Measurements from ENCODE around the gene HUNK.

Gene HUNK

GRCh38 chr21:31967334-31967733 is 94.5 kb downstream of the HUNK start:
- no peak for DNase-seq

- no peak for DNase-seq
Measured at GRCh38 chr21:31972622-31973021, 99.8 kb downstream of the HUNK start.

GRCh38 chr21:31973402-31973944 is 100.7 kb downstream of the HUNK start:
- DNase-seq, result no peak

- DNase-seq, result peak; percentile 14
Measured at GRCh38 chr21:31974454-31974985, 101.7 kb downstream of the HUNK start.

GRCh38 chr21:31975491-31975890 is 102.7 kb downstream of the HUNK start:
- no peak for DNase-seq

GRCh38 chr21:31977816-31978215 is 105.0 kb downstream of the HUNK start:
- no peak for DNase-seq

- no peak for DNase-seq
Measured at GRCh38 chr21:31983120-31983519, 110.3 kb downstream of the HUNK start.

- DNase-seq, result no peak
Measured at GRCh38 chr21:31983554-31983953, 110.7 kb downstream of the HUNK start.

GRCh38 chr21:31985398-31985797 is 112.6 kb downstream of the HUNK start:
- DNase-seq, result no peak

- no peak for DNase-seq
Measured at GRCh38 chr21:31986035-31986856, 113.4 kb downstream of the HUNK start.

GRCh38 chr21:31987696-31988095 is 114.9 kb downstream of the HUNK start:
- no peak for DNase-seq

GRCh38 chr21:31988492-31989290 is 115.9 kb downstream of the HUNK start:
- DNase-seq, result no peak

- no peak for DNase-seq
Measured at GRCh38 chr21:31991356-31992331, 118.8 kb downstream of the HUNK start.

- no peak for DNase-seq
Measured at GRCh38 chr21:31992391-31992790, 119.6 kb downstream of the HUNK start.

- DNase-seq, result no peak
Measured at GRCh38 chr21:31993826-31994825, 121.3 kb downstream of the HUNK start.

- DNase-seq, result no peak
Measured at GRCh38 chr21:31997191-31997590, 124.4 kb downstream of the HUNK start.

GRCh38 chr21:31999810-32000468 is 127.1 kb downstream of the HUNK start:
- DNase-seq, result no peak

GRCh38 chr21:32001390-32001789 is 128.6 kb downstream of the HUNK start:
- no peak for DNase-seq

GRCh38 chr21:32003411-32003810 is 130.6 kb downstream of the HUNK start:
- DNase-seq, result no peak

- no peak for DNase-seq
Measured at GRCh38 chr21:32004291-32004690, 131.5 kb downstream of the HUNK start.

Data from CD4-positive, alpha-beta T cell treated with Interferon gamma for 1 hour (primary cell).